Astrocyte (in vitro differentiated cells and primary cell): ENCODE results near the gene FMN1.

Experiments used
- CTCF ChIP-seq: IDR thresholded peaks from 2 replicates; pipeline ENCODE4 v1.5.1; 2011; ENCODE audit warnings: low read depth, mild to moderate bottlenecking, inconsistent platforms, low read length, moderate library complexity; ENCODE audit not compliant: insufficient read depth
- EZH2 ChIP-seq: IDR thresholded peaks from 2 replicates; pipeline ENCODE4 v1.6.1; 2012; ENCODE audit warnings: mild to moderate bottlenecking, low read length, inconsistent platforms; ENCODE audit not compliant: insufficient read depth

- TF ChIP-seq CTCF: no peak
- no peak for TF ChIP-seq EZH2
These were observed 427.3 kb downstream of the FMN1 start for GRCh38 chr15:32767236-32767635.
